CD14-positive monocyte (primary cell): ENCODE data around the gene SPATA2L. TPM values are rescaled to one million over a fixed set of nuclear protein-coding genes. Genes with fewer than 3 reads are reported as not detected.

ENCODE experiments used
- DNase-seq, 3 donors: peaks; one replicate each; pipeline ENCODE4 v3.0.0-alpha.2; 2011 to 2022
- H2AFZ ChIP-seq: 2 replicates; pipeline ENCODE4 v1.6.0; 2012; ENCODE audit warnings: mild to moderate bottlenecking, low read depth, low read length, inconsistent platforms; ENCODE audit not compliant: insufficient read depth, poor library complexity, severe bottlenecking
- H3K27ac ChIP-seq, 2 donors: 1 replicate in 1 of 2; 2 replicates in 1 of 2; pipeline ENCODE4 v1.5.1; 2012 to 2013; ENCODE audit warnings: low read length in 2 of 2, control low read depth in 1 of 2, inconsistent platforms in 1 of 2, low read depth in 1 of 2, mild to moderate bottlenecking in 1 of 2
- H3K27me3 ChIP-seq, 2 donors: one replicate each; pipeline versions ENCODE4 v1.6.0 to v1.6.1; 2011 to 2013; ENCODE audit warnings: low read length in 2 of 2; ENCODE audit not compliant: control insufficient read depth in 2 of 2, insufficient read depth in 2 of 2
- H3K36me3 ChIP-seq, 2 donors: replicated peaks in 1 of 2; 1 replicate in 1 of 2; 2 replicates in 1 of 2; pipeline versions ENCODE4 v1.5.1 to v1.6.1; 2012 to 2013; ENCODE audit warnings: low read length in 2 of 2, control low read depth in 1 of 2, inconsistent platforms in 1 of 2, mild to moderate bottlenecking in 1 of 2; ENCODE audit not compliant: insufficient read depth in 2 of 2, control insufficient read depth in 1 of 2
- H3K4me1 ChIP-seq, 2 donors: 1 replicate in 1 of 2; 2 replicates in 1 of 2; pipeline versions ENCODE4 v1.5.1 to v1.6.1; 2012 to 2013; ENCODE audit warnings: low read length in 2 of 2, control low read depth in 1 of 2, inconsistent platforms in 1 of 2, mild to moderate bottlenecking in 1 of 2, moderate library complexity in 1 of 2; ENCODE audit not compliant: insufficient read depth in 2 of 2, control insufficient read depth in 1 of 2
- H3K4me2 ChIP-seq: replicated peaks from 2 replicates; pipeline ENCODE3; 2012; ENCODE audit warnings: low read length, moderate library complexity, mild to moderate bottlenecking; ENCODE audit not compliant: poor library complexity, severe bottlenecking; ENCODE audit errors: extremely low read depth
- H3K4me3 ChIP-seq, 3 experiments: fragments of 200-600 bp in 1 of 3; sonication (generic) in 1 of 3; replicated peaks in 1 of 3; 1 replicate in 2 of 3; 2 replicates in 1 of 3; pipeline ENCODE4 v1.5.1; 2011 to 2013; ENCODE audit warnings: low read length in 3 of 3, mild to moderate bottlenecking in 3 of 3, control low read depth in 2 of 3, low read depth in 2 of 3, inconsistent platforms in 1 of 3, moderate library complexity in 1 of 3
- H3K79me2 ChIP-seq: 2 replicates; pipeline ENCODE4 v1.6.0; 2012; ENCODE audit warnings: mild to moderate bottlenecking, control low read depth, inconsistent platforms, low read length, moderate library complexity; ENCODE audit not compliant: insufficient read depth
- H3K9ac ChIP-seq: 2 replicates; pipeline ENCODE4 v1.6.0; 2017; ENCODE audit warnings: low read length, mild to moderate bottlenecking; ENCODE audit not compliant: insufficient read depth, poor library complexity, severe bottlenecking
- H3K9me3 ChIP-seq, 2 donors: replicated peaks in 1 of 2; 1 replicate in 1 of 2; 2 replicates in 1 of 2; pipeline versions ENCODE4 v1.5.1 to v1.6.1; 2012 to 2013; ENCODE audit warnings: low read length in 2 of 2, control low read depth in 1 of 2; ENCODE audit not compliant: control insufficient read depth in 1 of 2, insufficient read depth in 1 of 2
- H4K20me1 ChIP-seq: 2 replicates; pipeline ENCODE4 v1.6.0; 2012; ENCODE audit warnings: mild to moderate bottlenecking, low read length, control low read depth, moderate library complexity; ENCODE audit not compliant: insufficient read depth
- H3K27ac Mint-ChIP-seq, 7 donors: one replicate each; pipeline ENCODE4 v1.8.0; 2020; ENCODE audit warnings: mild to moderate bottlenecking in 7 of 7, mixed read lengths in 7 of 7, moderate library complexity in 6 of 7, inconsistent platforms in 2 of 7
- H3K27me3 Mint-ChIP-seq, 3 donors: one replicate each; pipeline ENCODE4 v1.8.0; 2021 to 2022; ENCODE audit warnings: low read depth in 3 of 3, mild to moderate bottlenecking in 3 of 3, mixed read lengths in 3 of 3, moderate library complexity in 3 of 3, inconsistent platforms in 1 of 3
- H3K36me3 Mint-ChIP-seq, 2 donors: one replicate each; pipeline ENCODE4 v1.8.0; 2020; ENCODE audit warnings: mixed read lengths in 2 of 2, inconsistent platforms in 1 of 2, mild to moderate bottlenecking in 1 of 2
- H3K4me1 Mint-ChIP-seq: one replicate; pipeline ENCODE4 v1.8.0; 2020; ENCODE audit warnings: mild to moderate bottlenecking, mixed read lengths
- H3K4me3 Mint-ChIP-seq, 2 donors: one replicate each; pipeline ENCODE4 v1.8.0; 2020; ENCODE audit warnings: mild to moderate bottlenecking in 2 of 2, mixed read lengths in 2 of 2, moderate library complexity in 1 of 2
- H3K9me3 Mint-ChIP-seq, 7 donors: one replicate each; pipeline ENCODE4 v1.8.0; 2020 to 2022; ENCODE audit warnings: mixed read lengths in 7 of 7, mild to moderate bottlenecking in 6 of 7, moderate library complexity in 6 of 7, inconsistent platforms in 2 of 7
- CTCF ChIP-seq: fragments of 200-600 bp; IDR thresholded peaks from one replicate; pipeline ENCODE4 v1.8.0; 2022; ENCODE audit warnings: antibody characterized with exemption, mild to moderate bottlenecking
- WGBS: methylation state at CpG from one replicate; pipeline ENCODE4 v1.1.5; 2013; ENCODE audit warnings: missing lambda C conversion rate; ENCODE audit not compliant: insufficient coverage; 5-methylcytosine and 5-hydroxymethylcytosine counted together
- intact Hi-C, 2 donors: fragments of 100-400 bp; cut with micrococcal nuclease; formaldehyde crosslinking; loops; one replicate each; pipeline versions ENCODE4 v1.15.0 to v1.15.1; 2023
- polyA plus RNA-seq, 3 donors: library from polyadenylated mRNA; depleted of rRNA in 1 of 3; unstranded in 2 of 3; stranded (reverse) in 1 of 3; fragments of 300-500 nt in 2 of 3; fragments of >200 nt in 1 of 3; fragmentation: Illumina TruSeq in 2 of 3; gene quantifications; 1 replicate in 2 of 3; 2 replicates in 1 of 3; pipeline ENCODE4 v1.2.3, GENCODE V29; 2012 to 2021

SPATA2L gene
- polyA plus RNA-seq, 3 donors, result 10.0 to 17.6 (median 15.1) TPM

- H3K27ac Mint-ChIP-seq, result peak overlapping the region in 2 of 7 donors; percentile 41 to 44
- no peak overlapping the region for H3K9ac ChIP-seq
- no peak overlapping the region for H3K4me3 ChIP-seq
- WGBS, result 97% methylated on average over 14 of the region's 16 CpGs
- H3K4me3 Mint-ChIP-seq, result no peak overlapping the region
- peaks cover 49 to 84% of the 10 kb centered on the region in 2 donors for H3K36me3 ChIP-seq
- intact Hi-C loops, result no loop called here
- H4K20me1 ChIP-seq, result peaks cover 29% of the 10 kb centered on the region
- peaks cover 0 to 1% (median 0%) of the 10 kb centered on the region in 3 donors for H3K27me3 Mint-ChIP-seq
- H3K27ac ChIP-seq, result no peak overlapping the region
- no peak overlapping the region for H3K4me2 ChIP-seq
- peaks cover 6% of the 10 kb centered on the region for H3K4me1 Mint-ChIP-seq
- no peaks in the 10 kb centered on the region for H3K79me2 ChIP-seq
- H3K9me3 Mint-ChIP-seq, result no peaks in the 10 kb centered on the region
- no peak for TF ChIP-seq CTCF
- H3K36me3 Mint-ChIP-seq, result peaks cover 63 to 82% of the 10 kb centered on the region in 2 donors
- peaks cover 6 to 8% of the 10 kb centered on the region in 2 donors for H3K4me1 ChIP-seq
- DNase-seq, result no peak
- H3K9me3 ChIP-seq, result no peaks in the 10 kb centered on the region
- no peak overlapping the region for H2AFZ ChIP-seq
- no peaks in the 10 kb centered on the region for H3K27me3 ChIP-seq
Measured at GRCh38 chr16:89744813-89745212, 43.3 kb upstream of the SPATA2L start.

DNA sequence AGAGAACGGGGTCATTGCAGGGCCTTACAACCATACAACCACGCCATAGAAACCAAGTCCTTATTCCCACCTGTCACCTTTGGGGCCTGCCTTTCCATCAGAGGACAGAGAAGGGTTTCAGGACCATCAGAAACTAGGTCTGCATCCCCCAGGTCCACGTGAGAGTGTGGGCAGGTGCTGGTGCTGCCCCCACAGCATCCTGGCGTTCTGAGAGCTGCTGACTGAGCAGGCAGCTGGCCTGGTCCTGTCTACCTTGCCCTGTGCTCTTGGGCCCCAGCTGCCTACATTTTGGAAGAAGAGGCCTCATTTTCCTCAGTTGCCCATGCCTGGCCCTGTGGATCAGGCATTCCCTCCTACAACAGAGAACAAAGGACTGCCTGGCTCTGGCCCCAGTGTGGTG is 41.4 kb upstream of the SPATA2L start:
- Histone ChIP-seq H3K9ac (no peak overlapping the region), H3K4me1 (no peaks in the 10 kb centered on the region), H3K79me2 (no peaks in the 10 kb centered on the region), H3K27ac (peak overlapping the region in 1 of 2 donors; percentile 67), H3K4me2 (no peak overlapping the region), H3K36me3 (peaks cover 61 to 91% of the 10 kb centered on the region in 2 donors), H3K4me3 (no peak overlapping the region), H4K20me1 (peaks cover 46% of the 10 kb centered on the region), H2AFZ (no peak overlapping the region), H3K27me3 (no peaks in the 10 kb centered on the region), H3K9me3 (no peaks in the 10 kb centered on the region)
- no peak for DNase-seq
- Mint-ChIP-seq H3K9me3 (no peaks in the 10 kb centered on the region), H3K27ac (peak overlapping the region in 3 of 7 donors; percentile 35 to 84 (median 74)), H3K4me3 (no peak overlapping the region), H3K36me3 (peaks cover 70 to 87% of the 10 kb centered on the region in 2 donors), H3K4me1 (no peaks in the 10 kb centered on the region), H3K27me3 (no peaks in the 10 kb centered on the region)
- intact Hi-C loops, result no loop called here
- no peak for TF ChIP-seq CTCF
- 89% methylated on average over 4 of the region's 4 CpGs for WGBS
